GM18499 (cell line): ENCODE results near the gene GAPVD1.
"Not testable (repeated sequence)": the region's sequence is repeated elsewhere in the genome, so short reads cannot be mapped to it uniquely, and the experiment has no call there.

Experiments used
- ATAC-seq: cut with Tn5 transposase; IDR thresholded peaks from one replicate; pipeline ENCODE4 v1.9.1; 2021; ENCODE audit warnings: moderate number of reproducible peaks; ENCODE audit not compliant: insufficient read depth, unreplicated experiment

The GAPVD1 gene

GRCh38 chr9:125243792-125244260, 17.8 kb upstream of the GAPVD1 start:
- no peak for ATAC-seq

GRCh38 chr9:125246261-125246667, 15.4 kb upstream of the GAPVD1 start:
- ATAC-seq: no peak

- no peak for ATAC-seq
Measured at GRCh38 chr9:125254231-125254630, 7.4 kb upstream of the GAPVD1 start.

- ATAC-seq: no peak
Measured at GRCh38 chr9:125255781-125256391, 5.7 kb upstream of the GAPVD1 start.

- ATAC-seq: no peak
Measured at GRCh38 chr9:125258160-125258785, 3.4 kb upstream of the GAPVD1 start.

GRCh38 chr9:125258832-125259534, 2.6 kb upstream of the GAPVD1 start:
- ATAC-seq: no peak

- no peak for ATAC-seq
Measured at GRCh38 chr9:125260561-125260960, 1.1 kb upstream of the GAPVD1 start.

GRCh38 chr9:125262294-125262991, 817 bp downstream of the GAPVD1 start:
- ATAC-seq: no peak

GRCh38 chr9:125264068-125264467, 2.4 kb downstream of the GAPVD1 start:
- ATAC-seq: not testable (repeated sequence)

GRCh38 chr9:125268394-125269013, 6.9 kb downstream of the GAPVD1 start:
- no peak for ATAC-seq

- no peak for ATAC-seq
Measured at GRCh38 chr9:125269014-125269397, 7.4 kb downstream of the GAPVD1 start.

- no peak for ATAC-seq
Measured at GRCh38 chr9:125271081-125271480, 9.5 kb downstream of the GAPVD1 start.

- ATAC-seq: no peak
Measured at GRCh38 chr9:125272697-125273096, 11.1 kb downstream of the GAPVD1 start.

GRCh38 chr9:125276771-125277170, 15.1 kb downstream of the GAPVD1 start:
- ATAC-seq: no peak

- no peak for ATAC-seq
Measured at GRCh38 chr9:125277411-125277810, 15.8 kb downstream of the GAPVD1 start.

- ATAC-seq: no peak
Measured at GRCh38 chr9:125280945-125281344, 19.3 kb downstream of the GAPVD1 start.

GRCh38 chr9:125284855-125285254, 23.2 kb downstream of the GAPVD1 start:
- ATAC-seq: no peak

GRCh38 chr9:125286935-125287433, 25.4 kb downstream of the GAPVD1 start:
- ATAC-seq: not testable (repeated sequence)

- no peak for ATAC-seq
Measured at GRCh38 chr9:125293134-125293533, 31.5 kb downstream of the GAPVD1 start.

- ATAC-seq: no peak
Measured at GRCh38 chr9:125295657-125296056, 34.0 kb downstream of the GAPVD1 start.
